GM18870 (cell line): Measurements from ENCODE around the gene YWHAH.

Source experiments
- ATAC-seq: cut with Tn5 transposase; IDR thresholded peaks from one replicate; pipeline ENCODE4 v1.9.1; 2021; ENCODE audit warnings: moderate library complexity; ENCODE audit not compliant: unreplicated experiment

Gene YWHAH

DNA sequence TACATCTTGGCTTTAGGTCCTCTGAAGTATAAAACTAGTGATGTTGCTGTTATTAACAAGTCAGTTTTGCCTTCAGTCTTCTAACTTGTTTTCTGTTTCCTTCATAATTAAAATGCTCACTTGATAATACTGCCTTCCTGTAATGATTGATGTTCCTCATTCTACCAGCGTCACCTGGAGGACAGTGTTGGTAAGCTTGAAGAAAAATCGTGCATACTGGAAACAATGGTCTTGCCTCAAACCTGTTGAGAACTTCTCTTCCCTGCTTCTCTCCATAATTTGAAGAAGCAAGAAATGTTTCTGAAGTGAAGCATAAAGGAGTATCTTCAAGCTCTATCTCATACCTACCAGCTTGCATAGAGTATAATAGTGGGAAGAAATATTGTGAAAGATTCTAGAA, 3.0 kb downstream of the YWHAH start:
- ATAC-seq: no peak

DNA sequence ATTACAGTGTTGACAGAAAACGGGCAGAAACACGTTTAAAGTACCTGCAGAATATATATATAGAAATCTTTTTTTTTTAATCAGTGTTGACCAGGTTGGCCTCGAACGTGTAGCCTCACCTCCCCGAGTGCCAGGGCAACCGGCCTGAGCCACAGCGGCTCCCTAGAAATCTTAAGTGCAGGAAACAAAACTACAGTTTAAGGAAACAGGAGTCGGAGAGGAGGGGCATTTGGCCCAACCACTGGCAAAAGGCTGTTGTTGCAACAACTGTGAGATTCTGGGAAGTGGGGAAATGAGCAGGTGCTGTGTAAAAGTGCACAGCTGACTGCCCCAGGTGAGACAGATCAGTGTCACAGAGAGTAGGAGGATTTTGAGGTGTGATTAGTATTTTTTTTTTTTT, 3.7 kb downstream of the YWHAH start:
- ATAC-seq: no peak

DNA sequence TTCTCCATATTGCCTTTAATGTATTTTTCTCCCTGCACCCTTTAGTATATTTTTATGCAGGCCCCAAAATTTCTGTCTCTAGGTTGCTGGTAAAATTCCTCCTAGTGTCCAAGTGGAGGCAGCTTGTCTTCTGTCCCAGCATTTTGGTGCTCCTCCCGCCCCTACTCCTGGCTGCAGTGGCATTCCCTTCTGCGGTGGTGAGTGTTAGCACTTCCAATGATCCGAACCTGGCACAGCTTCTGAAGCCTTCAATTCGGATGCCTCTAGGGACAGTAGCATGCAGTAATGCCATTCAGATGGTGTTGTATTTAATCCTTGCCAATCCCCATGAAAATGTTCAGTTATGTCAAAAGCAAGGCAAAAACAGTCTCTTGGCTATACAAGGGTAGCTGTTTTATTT, 5.9 kb downstream of the YWHAH start:
- no peak for ATAC-seq

DNA sequence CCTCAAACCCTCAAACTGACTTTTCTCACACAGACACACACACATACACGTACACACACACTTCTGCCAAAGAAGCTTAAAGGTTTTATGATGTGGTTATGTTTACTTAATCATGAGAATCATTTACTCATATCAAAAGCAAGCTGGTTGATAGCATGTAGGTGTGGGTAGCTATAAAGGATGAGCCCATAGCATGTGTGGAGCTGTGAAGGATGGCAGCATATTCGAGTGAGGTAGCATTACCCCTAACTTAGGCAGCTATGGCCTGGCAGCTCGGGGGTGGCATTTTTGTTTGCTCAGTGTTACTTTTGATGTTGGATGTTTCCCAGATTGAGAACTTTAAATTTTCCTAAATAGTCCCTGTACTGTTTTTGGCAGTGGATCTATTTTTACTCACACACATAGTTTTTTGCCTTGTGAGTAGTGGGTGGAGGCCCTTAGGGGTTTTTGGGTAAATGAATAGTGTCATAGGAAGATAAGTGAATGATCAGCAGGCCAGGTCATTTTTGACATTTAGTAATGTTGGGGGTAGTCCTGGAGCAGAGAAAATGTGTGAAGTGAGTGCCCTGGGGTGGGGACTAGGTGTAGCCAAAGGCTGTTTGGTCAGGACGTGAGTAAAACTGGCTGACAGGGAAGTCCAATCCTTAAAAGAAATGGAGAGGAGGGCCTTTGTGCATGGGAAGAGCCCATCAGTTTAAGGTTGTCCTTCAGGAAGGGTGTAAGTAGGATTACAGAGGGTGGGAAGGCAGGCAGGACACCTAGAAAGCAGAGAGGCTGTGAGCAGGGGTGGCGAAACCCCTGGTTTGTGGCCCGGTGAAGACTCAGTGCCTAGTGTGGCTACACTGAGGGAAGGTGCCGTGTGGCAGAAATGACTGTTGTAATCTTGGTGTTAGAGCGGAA, 7.1 kb downstream of the YWHAH start:
- no peak for ATAC-seq

DNA sequence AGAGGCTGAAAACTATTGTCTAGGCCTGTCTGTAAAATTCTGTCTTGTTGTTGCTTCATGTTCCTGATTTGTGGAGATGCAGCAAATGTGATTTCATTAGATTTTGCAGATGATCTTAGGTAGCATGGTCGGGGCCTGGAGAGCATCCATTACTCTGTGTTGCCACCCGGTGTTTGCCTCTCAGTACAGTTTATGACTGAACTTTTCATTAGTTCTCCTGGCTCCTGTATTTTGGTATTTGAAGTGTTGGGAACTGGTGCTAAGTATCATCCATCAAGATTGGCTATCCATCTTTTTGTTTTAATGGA, 7.7 kb downstream of the YWHAH start:
- no peak for ATAC-seq

DNA sequence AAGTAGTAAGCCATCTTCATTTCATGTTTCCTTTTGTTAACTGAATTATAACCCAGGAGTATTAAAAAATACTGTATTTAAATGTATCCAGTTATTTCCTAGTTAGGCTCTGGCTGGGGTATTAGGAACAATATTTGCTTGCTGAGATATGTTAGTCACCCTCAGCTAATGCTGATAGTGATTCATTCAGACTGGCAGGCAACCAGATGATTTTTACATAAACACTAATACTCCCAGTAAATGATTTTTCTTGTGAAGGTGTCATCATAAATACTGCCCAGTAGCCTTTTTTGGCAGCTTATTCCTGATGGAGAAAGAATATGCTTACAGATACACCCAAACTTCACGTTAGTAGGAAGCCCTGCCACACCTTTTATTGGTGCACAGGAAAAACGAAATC, 8.1 kb downstream of the YWHAH start:
- no peak for ATAC-seq

DNA sequence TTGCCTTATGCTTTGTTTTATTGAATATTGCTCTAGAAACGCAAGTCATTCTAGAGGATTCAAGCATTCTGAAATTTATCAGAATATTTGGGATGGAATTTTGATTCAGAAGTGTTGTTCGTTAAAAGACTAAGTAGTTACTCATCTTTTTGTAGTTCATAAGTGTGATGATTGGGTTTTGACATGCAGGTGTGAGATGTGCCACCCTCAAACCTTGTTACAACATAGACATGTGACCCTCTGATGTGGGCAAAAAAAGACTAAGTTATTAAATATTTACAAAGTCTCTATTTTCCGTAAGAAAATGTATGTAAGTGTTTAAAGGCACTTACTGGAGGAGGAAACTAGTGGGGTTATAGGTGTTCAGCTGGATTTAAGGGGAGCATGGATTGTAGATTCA, 8.9 kb downstream of the YWHAH start:
- no peak for ATAC-seq

DNA sequence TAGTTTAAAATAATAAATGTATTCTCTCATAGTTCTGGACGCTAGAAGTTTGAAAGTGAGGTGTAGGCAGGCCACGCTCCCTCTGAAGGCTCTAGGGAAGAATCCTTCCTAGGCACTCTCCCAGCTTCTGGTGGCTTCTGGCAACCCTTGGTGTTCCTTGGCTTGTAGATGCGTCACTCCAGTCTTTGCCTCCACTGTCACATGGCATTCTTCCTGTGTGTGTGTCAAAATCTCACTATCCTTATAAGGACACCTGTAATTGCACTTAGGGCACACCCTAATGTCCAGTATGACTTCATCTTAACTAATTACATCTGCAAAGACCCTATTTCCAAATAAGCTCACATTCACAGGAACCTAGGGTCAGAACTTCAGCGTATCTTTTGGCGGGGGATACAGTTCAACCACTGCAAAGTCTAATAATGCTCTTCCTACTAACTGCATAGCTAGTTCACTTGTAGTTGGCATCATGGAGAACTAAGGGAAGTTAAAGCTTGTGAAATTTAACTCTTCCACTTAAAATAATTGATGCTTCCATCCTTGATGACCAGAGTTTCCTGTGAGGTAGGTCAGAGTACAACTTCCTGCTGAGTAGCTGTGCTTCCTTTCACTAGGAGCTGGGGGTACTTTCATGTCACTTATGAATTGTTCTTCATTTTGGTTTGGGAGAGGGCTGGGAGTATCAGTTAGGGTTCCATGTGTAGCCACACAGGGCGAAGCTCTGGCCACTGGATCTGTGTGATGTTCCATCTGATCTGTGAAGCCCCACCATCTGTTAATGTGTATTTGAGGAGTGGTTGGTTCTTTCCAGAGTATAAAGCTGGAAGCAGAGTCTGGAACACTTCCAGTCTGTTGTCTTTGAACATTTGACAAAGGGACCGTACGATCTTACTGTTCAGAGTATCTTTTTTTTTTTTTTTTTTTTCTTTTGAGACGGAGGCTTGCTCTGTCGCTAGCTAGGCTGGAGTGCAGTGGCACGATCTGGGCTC, 10.5 kb downstream of the YWHAH start:
- no peak for ATAC-seq

DNA sequence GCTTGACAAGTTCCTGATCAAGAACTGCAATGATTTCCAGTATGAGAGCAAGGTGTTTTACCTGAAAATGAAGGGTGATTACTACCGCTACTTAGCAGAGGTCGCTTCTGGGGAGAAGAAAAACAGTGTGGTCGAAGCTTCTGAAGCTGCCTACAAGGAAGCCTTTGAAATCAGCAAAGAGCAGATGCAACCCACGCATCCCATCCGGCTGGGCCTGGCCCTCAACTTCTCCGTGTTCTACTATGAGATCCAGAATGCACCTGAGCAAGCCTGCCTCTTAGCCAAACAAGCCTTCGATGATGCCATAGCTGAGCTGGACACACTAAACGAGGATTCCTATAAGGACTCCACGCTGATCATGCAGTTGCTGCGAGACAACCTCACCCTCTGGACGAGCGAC, 12.0 kb downstream of the YWHAH start:
- ATAC-seq: no peak

DNA sequence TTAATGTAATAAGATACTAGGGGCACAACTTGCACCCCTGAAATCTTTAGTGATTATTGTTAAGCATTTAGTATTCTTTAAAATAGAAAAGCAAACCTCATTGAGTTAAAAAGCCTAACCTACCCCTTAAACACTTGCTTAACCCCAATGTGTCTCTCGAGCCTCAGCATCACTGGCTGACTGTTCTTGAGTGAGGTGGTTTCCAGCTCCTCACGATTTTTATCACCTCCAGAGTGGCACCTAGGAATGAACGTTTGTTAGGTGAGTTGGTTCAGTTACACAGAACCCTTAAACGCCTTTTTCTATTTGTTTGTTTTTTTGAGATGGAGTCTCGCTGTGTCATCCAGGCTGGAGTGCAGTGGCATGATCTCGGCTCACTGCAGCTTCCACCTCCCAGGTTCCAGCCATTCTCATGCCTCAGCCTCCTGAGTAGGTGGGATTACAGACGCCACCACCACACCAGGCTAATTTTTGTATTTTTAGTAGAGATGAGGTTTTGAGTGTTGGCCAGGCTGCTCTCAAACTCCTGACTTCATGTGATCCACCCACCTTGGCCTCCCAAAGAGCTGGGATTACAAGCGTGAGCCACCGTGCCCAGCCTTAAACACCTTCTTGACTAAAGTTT, 13.7 kb downstream of the YWHAH start:
- ATAC-seq: no peak

DNA sequence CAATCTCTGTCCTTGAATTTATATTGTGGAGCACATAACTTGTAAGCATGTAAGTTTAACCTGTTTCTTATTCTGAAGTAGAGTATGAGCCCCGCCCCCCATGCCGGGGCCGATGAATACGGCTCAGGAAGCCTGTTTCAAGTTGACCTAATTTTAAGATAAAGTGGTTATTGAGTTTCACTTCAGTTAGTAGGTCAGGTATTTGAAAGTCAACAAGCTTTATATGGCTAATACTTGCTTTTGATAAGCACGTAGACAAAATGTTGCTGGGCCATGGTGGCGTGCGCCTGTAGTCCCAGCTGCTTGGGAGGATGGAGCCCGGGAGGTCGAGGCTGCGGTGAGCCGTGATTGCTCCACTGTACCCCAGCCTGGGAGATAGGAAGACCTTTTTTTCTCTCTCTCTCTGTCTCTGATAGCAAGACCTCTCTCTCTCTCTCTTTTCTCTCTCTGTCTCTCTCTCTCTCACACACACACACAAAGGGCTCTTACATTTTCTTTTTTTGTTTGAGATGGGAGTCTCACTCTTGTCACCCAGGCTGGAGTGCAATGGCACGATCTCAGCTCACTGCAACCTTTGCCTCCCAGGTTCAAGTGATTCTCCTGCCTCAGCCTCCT, 14.4 kb downstream of the YWHAH start:
- ATAC-seq: no peak

DNA sequence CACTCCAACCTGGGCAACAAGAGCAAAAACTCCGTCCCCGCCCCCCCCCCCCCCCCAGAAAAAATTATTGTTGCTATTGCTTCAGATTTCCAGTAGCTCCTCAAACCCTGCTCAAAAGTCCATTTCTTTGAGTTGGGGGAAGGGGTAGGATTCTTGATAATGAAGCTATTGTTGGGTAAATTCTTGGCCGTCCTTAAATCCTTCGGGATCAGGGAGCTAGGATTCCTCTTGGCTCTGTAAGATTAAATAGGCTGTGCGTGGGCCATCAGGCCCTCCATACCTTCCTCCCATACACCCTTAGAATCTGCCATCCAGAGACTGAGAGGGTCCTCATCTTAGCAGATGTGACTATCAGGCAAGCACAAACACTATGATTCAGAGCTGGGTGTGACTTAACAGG, 16.4 kb downstream of the YWHAH start:
- ATAC-seq: no peak

DNA sequence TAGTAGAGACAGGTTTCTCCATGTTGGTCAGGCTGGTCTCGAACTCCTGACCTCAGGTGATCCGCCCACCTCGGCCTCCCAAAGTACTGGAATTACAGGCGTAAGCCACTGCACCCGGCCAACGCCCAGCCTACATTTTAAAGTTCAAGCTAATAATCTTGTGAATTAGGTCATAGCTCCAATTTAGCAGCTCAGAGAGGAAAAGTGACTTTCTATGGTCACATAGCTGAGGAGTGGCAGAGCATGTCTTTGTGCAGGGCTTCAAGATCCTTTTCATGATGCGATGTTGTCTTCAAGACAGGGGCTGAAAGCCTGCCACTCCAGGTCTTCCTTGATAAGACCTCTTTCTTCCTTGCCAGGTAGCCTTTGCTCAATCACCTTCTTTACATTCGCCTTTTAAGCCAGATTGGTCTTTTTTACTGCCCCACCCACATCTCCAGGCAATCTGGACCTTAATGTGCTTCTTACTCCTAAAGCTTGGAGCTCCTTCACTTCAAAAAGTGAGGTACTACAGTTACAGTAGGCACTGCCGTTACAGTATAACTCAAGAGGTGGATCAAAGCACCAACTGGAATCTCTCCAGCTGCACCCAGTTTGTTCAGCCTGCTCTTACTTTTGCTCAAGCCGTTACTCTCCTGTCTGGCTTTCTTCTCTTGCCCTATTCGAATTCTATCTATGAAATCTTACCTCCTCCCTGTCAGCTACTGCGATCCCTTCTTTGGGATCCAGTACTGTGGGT, 18.2 kb downstream of the YWHAH start:
- ATAC-seq: no peak

DNA sequence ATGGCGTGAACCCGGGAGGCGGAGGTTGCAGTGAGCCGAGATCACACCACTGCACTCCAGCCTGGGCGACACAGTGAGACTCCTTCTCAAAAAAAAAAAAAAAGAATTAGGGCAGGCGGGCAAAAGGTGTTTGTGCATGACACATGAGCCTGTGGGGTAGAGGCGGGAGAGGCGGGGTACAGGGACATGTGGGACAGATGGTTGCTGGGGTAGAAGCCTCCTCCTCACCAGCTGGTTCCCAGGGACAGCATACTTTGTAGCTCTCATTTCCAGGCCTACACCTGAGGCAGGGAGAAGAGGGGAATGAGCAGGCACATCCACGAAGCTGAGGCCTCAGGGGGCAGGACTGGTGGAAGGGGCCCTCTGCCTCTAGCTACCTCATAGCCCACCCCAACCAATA, 23.7 kb downstream of the YWHAH start:
- ATAC-seq: no peak

DNA sequence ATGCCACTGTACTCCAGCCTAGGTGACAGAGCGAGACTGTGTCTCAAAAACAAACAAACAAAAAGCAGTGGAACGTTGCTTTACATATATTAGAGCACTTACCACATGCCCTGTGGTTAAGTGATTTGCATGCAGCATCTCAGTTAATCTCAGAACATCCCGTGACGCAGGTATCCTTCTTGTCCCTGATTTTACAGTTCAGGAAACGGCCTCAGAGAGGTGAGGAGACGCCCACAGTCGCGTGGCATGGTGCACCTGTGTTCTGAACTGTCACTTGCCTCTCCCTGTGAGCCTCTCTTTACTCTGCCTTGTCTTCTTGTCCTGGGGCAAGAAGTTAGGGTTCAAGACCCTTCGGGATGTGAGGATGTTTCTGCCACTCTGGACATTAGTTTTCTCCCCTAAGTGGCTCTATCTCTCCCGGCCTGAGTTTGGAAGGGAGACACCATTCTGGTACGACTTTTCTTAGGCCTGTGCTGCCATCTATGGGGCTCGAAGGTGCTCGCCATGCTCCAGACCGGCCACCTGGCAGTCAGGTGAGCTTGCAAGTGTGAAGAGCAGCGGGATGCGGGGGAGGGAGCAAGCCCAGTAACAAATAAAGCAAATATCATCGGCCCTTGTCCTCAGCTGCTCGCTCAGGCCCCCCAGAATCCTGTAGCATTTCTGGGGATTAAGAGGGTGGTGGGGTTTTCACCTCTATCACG, 25.6 kb downstream of the YWHAH start:
- ATAC-seq: no peak

DNA sequence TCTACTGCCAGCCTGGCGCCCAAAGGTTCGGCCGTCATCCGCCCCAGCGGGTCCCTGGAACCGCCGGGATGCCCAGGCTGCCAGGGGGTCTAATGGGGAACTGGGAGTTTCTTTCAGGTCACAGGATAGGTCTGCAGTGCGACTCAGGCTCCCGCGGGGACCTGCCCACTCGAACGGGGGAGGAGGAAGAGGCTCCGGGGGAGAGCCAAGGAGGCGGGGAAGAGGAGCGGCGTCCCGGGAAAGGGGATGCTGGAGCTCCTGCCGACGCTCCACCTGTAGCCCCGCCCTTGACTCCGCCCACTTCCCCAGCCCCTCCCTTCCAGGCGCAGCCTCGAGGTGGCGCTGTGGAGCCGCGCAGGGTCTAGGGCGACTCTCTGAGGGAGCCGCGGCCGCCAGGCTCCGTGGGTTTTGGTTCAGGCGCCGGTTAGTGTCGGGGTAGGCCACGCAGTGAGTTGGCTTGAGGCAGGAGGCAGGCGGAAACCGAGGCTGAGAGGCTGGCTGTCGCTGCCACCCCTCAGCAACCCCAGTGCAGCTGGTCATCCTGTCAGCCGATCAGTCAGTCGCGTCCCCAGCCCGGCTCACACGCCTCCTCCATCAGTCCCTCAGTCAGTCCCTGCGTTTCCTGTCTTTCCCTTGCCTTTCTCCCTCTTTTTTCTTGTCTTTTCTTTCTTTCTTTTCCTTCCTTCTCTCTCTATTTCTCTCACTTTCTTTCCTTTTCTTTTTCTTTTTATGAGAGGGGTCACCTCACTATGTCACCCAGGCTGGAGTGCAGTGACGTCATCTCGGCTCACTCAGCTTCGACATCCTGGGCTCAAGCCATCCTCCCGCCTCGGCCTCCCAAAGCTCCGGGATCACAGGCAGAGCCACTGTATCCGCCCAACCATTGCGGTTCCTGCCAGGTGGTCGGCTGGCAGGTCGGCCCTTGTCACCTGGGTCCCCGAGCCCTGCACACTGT, 26.4 kb downstream of the YWHAH start:
- ATAC-seq: no peak

DNA sequence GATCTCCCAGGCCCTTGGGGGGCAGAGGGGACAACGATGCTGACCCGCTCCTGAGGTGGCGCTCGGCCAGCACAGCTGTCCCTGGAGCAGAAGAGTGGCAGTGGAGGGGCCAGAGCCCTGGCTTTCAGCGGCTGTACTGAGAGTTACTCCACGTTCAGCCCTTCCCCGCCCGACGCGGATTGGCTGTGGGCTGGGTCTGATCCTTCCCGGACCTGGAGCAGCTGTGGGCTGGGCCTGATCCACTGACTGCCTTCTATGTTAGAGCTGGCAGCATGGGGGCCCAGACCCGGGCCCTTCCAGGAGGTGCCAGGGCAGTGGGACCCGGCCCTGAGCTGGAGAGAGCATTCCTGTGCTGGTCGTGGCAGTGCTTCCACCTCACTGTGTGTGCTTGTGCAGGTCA, 27.8 kb downstream of the YWHAH start:
- ATAC-seq: no peak

DNA sequence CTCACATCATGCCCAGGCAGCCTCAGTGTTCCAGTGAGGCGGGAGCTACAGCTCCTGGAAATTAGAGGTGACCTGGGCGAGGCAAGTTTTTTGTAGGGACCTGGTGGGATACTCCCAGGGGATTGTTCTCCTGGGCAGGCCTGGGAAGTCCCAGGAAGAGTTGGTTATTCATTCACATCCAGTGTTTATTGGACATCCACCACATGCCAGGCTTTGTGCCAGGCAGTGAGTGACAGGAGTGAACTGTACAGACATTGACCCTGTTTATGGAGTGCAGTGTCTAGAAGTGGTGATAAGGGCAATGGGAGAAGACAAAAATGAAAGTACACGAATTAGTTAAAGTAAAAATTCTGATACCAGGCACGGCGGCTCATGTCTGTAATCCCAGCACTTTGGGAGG, 29.4 kb downstream of the YWHAH start:
- ATAC-seq: no peak
